ENCODE data around the gene ANAPC2.

DNA sequence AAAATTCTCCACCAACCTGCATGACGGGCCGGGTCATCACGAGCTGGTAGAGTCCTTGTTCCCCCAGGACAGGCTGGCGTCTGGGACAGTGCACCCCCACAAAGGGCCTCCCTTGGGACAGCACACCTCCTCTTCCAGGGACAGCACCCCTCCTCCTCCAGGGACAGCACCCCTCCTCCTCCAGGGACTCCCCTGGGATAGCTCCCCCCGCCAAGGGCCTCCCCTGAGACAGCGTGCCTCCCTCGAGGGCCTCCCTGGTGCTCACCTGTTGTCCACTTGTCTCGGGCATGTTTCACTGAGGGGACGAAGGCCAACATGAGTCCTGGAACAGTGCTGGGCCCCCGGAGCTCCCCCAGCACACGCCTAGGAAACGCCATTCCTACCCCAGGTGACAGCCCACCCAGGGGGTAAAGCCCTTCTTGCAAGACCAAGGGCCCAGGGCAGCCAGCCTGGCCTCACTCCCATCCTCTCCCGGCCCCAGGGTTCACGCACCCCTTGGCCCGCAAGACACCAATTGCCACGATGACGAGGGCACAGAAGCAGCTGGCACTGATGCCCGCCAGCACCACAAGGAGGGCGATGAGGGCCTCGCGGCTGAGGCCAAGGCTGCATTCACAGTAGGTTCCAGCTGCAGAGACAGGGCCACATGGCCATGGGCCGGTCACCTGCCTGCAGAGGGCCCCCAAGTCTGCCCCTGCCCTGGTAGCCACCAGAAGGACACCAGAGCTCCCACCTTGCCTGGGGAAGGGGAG, 17.0 kb downstream of the ANAPC2 start:
- TF ChIP-seq, protein P1, sequence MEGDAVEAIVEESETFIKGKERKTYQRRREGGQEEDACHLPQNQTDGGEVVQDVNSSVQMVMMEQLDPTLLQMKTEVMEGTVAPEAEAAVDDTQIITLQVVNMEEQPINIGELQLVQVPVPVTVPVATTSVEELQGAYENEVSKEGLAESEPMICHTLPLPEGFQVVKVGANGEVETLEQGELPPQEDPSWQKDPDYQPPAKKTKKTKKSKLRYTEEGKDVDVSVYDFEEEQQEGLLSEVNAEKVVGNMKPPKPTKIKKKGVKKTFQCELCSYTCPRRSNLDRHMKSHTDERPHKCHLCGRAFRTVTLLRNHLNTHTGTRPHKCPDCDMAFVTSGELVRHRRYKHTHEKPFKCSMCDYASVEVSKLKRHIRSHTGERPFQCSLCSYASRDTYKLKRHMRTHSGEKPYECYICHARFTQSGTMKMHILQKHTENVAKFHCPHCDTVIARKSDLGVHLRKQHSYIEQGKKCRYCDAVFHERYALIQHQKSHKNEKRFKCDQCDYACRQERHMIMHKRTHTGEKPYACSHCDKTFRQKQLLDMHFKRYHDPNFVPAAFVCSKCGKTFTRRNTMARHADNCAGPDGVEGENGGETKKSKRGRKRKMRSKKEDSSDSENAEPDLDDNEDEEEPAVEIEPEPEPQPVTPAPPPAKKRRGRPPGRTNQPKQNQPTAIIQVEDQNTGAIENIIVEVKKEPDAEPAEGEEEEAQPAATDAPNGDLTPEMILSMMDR (IDR thresholded peaks at IDR 0.05; ENCODE audit: low read length) = no peak
- TF ChIP-seq EZH2 (optimal IDR thresholded peaks at IDR 0.05; ENCODE audit: low read depth, low read length) (no peak), EZH2phosphoT487 (IDR thresholded peaks at IDR 0.05; ENCODE audit: low read length) (no peak)

Data from MM.1S (cell line).